Retina (tissue), 1 donor: Measurements from ENCODE around the gene WWP2.
"Not testable (repeated sequence)": the region's sequence is repeated elsewhere in the genome, so short reads cannot be mapped to it uniquely, and the experiment has no call there.

ENCODE experiments used
- DNase-seq: peaks from one replicate; pipeline ENCODE4 v3.0.0-alpha.2; 2016

WWP2 gene

DNA sequence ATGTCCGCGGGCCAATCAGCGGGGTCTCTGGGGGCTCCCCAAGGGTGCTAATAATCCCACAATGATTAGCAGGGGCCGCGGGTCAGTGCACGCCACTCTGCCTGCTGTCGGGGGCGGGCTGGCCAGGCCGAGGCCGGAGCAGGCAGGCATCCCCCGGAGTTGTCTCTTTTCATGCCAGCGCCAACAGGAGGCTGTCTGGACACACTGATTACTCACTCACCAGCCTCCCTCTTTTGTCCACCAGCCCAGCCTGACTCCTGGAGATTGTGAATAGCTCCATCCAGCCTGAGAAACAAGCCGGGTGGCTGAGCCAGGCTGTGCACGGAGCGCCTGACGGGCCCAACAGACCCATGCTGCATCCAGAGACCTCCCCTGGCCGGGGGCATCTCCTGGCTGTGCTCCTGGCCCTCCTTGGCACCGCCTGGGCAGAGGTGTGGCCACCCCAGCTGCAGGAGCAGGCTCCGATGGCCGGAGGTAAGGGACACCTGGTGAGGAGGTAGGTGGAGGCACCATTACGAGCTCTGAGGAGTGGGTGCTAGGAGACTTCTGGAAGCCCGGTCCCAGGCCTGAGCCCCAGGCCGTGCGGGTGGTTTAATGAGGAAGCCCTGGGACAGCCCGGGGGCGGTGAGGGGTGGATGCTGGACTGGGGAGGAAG is 189.0 kb downstream of the WWP2 start, which contains the start of gene CLEC18A:
Gene CLEC18A, plus strand, starts transcription at position 318 of the 655 bp plus-strand sequence. Its CDS starts 33 bp downstream, at position 351.
- not testable (repeated sequence) for DNase-seq

DNA sequence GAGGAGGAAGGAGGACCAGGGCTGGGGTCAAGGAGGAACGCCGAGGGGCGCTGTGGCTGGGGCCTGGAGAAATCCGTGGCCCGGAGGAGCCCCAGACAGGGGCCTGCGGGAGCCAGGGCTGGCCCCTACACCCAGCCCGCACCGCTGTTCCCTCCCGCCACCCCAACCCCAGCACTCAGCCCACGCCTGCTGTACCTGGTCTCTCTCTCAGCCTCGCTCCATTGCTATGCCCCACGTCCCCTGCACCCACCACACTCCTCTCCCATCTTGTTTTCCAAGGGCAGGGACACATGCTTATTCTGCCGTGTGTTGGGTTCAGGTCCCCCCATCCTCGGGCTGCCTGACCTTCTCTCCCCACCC is 189.5 kb downstream of the WWP2 start:
- DNase-seq = not testable (repeated sequence)

DNA sequence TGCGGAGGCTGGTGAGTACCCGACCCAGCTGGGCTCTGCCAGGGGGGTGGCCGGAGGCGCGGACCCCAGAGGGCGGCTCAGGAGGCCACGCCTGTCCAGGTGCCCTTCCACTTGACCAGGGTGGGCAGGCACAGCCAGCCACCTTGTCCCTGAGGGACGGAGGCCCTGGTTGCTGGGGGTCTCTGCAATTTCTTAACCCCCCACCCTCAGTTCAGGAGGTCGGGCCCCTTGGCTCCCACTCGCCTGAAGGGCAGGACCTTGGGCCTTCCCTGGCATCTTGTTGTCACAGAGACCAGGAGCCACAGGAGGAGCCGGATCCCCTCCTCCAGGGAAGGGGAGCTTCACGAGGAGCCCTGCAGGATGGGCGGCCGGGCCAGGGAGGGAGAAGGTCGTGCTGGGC is 190.0 kb downstream of the WWP2 start:
- not testable (repeated sequence) for DNase-seq

DNA sequence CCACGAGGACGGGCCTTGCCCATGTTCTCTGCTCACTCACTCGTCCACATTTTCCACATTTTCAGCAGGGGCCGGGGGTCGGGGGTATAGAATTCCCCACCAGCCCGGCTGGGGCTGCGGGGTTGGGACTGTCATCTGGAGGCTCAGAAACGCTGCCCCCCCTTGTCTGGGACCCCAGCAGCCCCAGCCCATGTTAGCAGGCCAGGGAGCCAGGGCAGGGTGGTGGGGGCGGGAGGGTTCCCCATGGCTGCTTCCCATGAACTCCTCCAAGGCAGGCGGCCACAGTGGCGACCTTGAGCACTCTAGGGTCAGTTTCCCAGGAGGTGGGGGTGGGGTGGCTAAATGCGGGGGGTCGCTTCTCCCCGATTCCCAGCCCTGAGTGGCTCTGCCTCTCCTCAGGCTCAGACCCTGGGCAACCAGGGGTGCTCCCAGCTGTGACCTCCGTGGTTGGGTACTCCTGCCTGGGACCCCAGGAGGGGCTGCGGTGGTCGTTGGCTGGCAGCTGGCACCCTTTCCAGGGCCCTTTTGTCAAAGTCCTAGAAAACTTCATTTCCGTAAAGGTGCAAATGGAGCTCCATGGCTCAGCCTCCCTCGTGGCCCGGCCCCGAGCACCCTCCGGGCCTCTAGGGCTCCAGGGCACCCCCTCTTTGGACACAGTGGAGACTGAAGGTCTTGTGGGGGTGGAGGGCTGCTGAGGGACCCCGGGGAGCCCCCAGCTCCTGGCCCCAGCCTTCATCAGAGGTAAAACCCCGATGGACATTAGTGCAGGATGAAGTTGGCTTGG is 190.6 kb downstream of the WWP2 start:
- not testable (repeated sequence) for DNase-seq

DNA sequence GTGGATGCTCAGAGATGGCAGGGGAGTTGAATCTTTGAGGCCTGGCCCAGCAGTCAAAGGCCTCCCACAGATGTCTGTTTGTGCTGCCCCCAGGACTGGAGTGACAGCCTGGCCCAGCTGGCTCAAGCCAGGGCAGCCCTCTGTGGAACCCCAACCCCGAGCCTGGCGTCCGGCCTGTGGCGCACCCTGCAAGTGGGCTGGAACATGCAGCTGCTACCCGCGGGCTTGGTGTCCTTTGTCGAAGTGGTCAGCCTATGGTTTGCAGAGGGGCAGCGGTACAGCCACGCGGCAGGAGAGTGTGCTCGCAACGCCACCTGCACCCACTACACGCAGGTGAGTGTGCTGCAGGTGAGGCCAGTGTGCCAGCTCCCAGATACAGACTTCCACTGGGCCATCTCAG is 192.1 kb downstream of the WWP2 start:
- DNase-seq = not testable (repeated sequence)

DNA sequence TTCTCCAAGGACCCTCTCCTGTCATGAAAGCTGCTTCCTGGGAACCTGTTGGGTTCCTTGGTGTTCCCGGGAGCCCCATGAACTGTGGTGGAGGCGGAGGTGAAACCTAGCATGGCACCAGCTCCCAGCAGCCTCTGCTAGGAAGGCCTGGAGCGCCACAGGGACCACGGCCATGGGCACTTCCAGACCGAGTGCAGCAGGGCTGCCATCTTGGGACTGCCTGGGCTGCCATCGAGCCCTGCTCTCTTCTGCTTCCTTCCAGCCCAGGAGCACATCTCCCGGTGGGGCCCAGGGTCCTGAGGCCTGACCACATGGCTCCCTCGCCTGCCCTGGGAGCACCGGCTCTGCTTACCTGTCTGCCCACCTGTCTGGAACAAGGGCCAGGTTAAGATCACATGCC is 201.2 kb downstream of the WWP2 start:
- not testable (repeated sequence) for DNase-seq

DNA sequence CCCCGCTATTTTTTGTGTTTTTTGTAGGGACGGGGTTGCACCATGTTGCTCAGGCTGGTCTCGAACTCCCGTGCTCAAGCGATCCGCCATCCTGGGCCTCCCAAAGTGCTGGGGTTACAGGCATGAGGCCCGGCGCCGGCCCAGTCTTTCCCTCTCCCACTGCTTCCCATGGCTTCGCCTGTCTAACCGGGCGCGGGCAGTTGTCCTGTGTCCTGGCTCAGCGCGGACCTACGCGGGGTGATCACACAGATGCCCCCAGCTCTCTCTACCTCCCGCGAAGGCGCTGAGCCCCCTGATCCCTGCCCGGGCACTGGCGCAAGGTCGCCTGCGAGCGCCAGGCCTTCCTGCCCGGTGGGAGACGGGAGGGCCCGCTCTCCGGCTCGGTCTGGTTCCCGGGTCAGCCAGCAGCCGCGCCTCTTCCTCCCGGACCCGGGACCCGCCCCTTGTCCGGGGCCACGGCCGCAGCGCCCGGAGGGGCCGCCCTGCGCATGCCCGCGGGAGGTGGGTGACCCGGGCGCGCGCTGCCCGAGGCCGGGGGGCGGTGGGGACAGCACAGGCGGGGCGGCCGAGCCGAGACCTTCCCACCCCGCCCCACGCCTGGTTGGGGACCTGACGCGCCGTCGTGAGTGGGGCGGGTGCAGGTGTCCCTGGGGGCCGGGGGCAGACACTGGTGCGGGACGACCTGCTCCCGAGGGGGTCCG is 203.0 kb downstream of the WWP2 start:
- peak; percentile 79 for DNase-seq

DNA sequence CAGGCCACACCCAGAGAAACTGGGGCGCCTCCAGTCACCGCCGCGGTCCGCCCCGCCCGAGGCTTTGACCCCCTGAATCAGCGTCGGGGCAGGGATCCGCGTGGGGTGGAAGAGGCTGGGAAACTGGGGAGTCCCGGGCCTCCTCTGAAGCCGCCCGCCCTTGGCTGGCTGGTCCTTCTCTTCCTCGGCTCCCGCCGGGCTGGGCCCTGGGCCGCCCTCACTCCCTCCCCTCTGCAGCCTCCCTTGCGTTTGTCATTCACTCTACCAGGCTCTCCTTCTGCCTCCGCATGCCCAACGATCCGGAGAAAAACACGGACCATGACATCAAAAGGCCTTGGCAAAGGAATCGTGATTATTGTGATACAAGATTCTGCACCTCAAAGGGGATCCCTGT is 203.5 kb downstream of the WWP2 start:
- not testable (repeated sequence) for DNase-seq

DNA sequence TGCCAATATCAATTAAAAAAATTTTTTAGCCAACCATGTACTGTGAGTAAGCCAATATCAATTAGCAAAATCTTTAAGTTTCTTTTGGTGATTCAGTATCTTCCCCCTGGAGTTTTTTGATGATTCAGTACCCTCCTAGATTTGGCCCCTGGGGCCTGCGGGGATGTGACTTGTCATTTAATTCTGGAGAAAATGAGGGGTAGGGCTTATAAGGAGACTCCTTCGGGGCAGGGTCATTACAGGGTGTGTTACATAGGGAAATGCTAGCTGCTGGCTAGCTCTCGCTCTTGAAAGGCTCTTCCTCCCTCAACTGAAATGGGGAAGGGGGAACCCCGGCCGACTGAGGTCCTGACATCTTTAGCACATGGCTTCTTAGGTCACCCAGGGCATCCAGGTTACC is 205.6 kb downstream of the WWP2 start:
- DNase-seq = not testable (repeated sequence)

DNA sequence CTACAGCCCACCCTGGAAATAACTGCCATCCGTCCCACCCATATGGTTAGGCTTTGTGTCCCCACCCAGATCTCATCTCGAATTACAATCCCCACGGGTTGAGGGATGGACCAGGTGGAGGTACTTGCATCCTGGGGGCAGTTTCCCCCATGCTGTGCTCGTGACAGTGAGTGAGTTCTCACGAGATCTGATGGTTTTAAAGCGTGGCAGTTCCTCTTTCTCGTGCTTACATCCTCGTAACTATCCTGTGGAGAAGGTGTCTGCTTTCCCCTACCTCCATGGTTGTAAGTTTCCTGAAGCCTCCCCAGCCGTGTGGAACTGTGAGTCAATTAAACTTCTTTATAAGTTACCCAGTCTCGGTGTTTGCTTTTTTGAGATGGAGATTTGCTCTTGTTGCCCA is 206.0 kb downstream of the WWP2 start:
- DNase-seq = not testable (repeated sequence)

DNA sequence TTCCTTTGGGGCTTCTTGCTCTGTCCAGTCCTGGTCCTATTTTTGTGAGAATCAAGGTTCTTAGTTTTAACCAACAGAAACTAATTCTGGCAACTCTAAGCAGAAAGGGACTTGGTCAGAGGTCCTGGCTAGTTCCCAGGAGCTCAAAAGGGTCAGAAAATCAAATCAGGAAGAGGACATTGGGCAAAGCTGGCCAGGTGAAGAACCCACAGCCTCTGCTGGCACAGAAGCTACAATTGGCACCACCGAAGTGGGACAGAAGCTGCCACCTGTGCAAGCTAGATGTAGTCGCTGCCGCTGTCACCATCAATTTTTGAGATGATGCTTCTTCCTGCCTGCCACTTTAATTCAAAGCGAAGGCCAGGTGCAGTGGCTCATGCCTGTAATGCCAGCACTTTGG is 207.5 kb downstream of the WWP2 start:
- DNase-seq = not testable (repeated sequence)

DNA sequence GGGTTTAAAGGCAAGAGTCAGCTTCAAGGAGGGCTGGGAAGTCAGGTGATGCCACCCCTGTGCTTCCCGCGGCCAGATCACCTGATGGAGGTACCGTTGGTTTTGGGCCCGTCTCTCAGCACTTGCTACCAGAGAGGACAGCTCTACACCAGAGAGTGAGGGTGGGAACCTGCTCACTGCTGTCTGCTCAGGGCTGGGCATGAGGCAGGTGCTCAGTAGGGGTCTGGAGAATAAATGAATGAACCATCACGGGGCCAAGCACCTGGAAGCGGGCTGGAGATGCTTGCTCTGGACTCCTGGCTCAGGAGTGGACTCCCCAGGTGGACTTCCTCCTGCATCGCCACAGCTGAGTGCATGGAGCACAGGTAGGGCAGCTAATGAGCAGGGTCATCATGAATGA is 210.0 kb downstream of the WWP2 start:
- not testable (repeated sequence) for DNase-seq

DNA sequence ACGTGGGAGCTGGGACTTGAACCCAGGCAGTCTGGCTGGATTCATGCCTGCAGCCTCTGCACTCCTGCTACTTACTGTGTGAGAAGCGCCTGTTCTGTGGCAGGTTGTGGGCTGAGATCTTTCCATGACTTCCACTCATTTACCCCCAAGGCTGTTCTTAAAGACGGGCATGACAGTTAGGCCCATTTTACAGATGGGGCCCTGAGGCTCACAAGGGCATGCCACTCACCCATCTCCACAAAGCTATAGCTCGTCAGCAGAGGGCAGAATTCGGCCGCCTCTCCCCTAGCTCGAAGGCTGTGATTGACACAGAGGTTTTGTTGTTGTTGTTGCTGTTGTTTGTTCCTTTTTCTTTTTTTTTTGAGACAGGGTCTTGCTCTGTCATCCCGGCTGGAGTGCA is 210.8 kb downstream of the WWP2 start:
- DNase-seq = not testable (repeated sequence)

DNA sequence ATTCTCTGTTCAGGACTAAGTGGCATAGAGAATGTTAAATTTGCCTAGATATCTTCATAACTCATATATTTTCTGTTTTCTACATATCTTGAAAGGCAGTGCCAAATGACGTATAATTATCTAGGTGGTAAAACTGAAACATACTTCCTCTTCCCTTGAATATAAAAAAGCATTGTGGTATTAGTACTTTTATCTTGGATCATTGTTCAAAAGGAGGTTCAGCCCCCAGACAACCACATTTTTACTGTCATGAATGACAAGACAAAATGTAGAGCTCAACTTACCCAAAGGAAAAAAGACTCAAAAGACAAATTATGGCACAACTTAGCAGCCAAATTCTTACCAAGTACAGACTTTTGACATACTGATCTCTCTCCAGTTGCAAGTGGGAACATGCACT is 223.1 kb downstream of the WWP2 start:
- not testable (repeated sequence) for DNase-seq
